Smooth muscle cell (in vitro differentiated cells): ENCODE measurements around the gene RPL32. TPM values are rescaled to one million over a fixed set of nuclear protein-coding genes. Genes with fewer than 3 reads are reported as not detected.

Experiments used
- DNase-seq: peaks from one replicate; lab custom pipeline; 2025; ENCODE audit not compliant: unreplicated experiment; lab: John Stamatoyannopoulos, UW
- H2AFZ ChIP-seq: fragments of 200-600 bp; sonication (generic); 2 replicates; pipeline ENCODE4 v1.6.0; 2016; ENCODE audit warnings: antibody characterized with exemption, low read depth, mild to moderate bottlenecking
- H3F3A ChIP-seq: fragments of 200-600 bp; sonication (generic); 2 replicates; pipeline ENCODE4 v1.6.0; 2017; ENCODE audit warnings: antibody characterized with exemption, low read depth
- H3K27ac ChIP-seq: fragments of 200-600 bp; sonication (generic); 2 replicates; pipeline ENCODE4 v1.5.1; 2016; ENCODE audit warnings: low read depth, mild to moderate bottlenecking
- H3K27me3 ChIP-seq: fragments of 200-600 bp; sonication (generic); 2 replicates; pipeline ENCODE4 v1.6.1; 2016; ENCODE audit warnings: low read depth, mild to moderate bottlenecking
- H3K36me3 ChIP-seq: fragments of 200-600 bp; sonication (generic); 2 replicates; pipeline ENCODE4 v1.5.1; 2016; ENCODE audit warnings: low read depth
- H3K4me1 ChIP-seq: fragments of 200-600 bp; sonication (generic); 2 replicates; pipeline ENCODE4 v1.5.1; 2016; ENCODE audit warnings: low read depth
- H3K4me2 ChIP-seq: fragments of 200-600 bp; sonication (generic); 2 replicates; pipeline ENCODE4 v1.6.0; 2016; ENCODE audit warnings: mild to moderate bottlenecking
- H3K4me3 ChIP-seq: fragments of 200-600 bp; sonication (generic); 2 replicates; pipeline ENCODE4 v1.5.1; 2016; ENCODE audit warnings: mild to moderate bottlenecking
- H3K79me2 ChIP-seq: fragments of 200-600 bp; sonication (generic); 2 replicates; pipeline ENCODE4 v1.6.0; 2016; ENCODE audit warnings: low read depth, mild to moderate bottlenecking
- H3K9ac ChIP-seq: fragments of 200-600 bp; sonication (generic); 2 replicates; pipeline ENCODE4 v1.6.0; 2016; ENCODE audit warnings: low read depth
- H3K9me3 ChIP-seq: fragments of 200-600 bp; sonication (generic); replicated peaks from 2 replicates; pipeline ENCODE4 v1.5.1; 2016; ENCODE audit warnings: low read depth
- H4K20me1 ChIP-seq: fragments of 200-600 bp; sonication (generic); 2 replicates; pipeline ENCODE4 v1.6.0; 2016; ENCODE audit warnings: low read depth
- WGBS: methylation state at CpG from one replicate; pipeline ENCODE4 v1.1.7; 2016; ENCODE audit warnings: low lambda C conversion rate; 5-methylcytosine and 5-hydroxymethylcytosine counted together
- polyA plus RNA-seq: library from polyadenylated mRNA; unstranded; fragments of >200 nt; fragmentation: Nextera tagmentation; extraction: Ambion mirVana; gene quantifications from 2 replicates; pipeline ENCODE4 v1.2.1, GENCODE V29; 2016
- total RNA-seq: library from RNA; depleted of rRNA; stranded (reverse); fragments of >200 nt; gene quantifications from 2 replicates; pipeline ENCODE4 v1.2.3, GENCODE V29; 2014
- TF ChIP-seq, protein P1 (sequence below): fragments of 200-600 bp; sonication (generic); IDR thresholded peaks from 2 replicates; pipeline ENCODE4 v1.5.1; 2017; ENCODE audit warnings: borderline replicate concordance, mild to moderate bottlenecking, antibody characterized with exemption; ENCODE audit not compliant: insufficient read depth, poor library complexity, severe bottlenecking

The RPL32 gene
- total and polyA plus RNA-seq, 2 experiments from 2014 or later, result 744 to 1,486 TPM

DNA sequence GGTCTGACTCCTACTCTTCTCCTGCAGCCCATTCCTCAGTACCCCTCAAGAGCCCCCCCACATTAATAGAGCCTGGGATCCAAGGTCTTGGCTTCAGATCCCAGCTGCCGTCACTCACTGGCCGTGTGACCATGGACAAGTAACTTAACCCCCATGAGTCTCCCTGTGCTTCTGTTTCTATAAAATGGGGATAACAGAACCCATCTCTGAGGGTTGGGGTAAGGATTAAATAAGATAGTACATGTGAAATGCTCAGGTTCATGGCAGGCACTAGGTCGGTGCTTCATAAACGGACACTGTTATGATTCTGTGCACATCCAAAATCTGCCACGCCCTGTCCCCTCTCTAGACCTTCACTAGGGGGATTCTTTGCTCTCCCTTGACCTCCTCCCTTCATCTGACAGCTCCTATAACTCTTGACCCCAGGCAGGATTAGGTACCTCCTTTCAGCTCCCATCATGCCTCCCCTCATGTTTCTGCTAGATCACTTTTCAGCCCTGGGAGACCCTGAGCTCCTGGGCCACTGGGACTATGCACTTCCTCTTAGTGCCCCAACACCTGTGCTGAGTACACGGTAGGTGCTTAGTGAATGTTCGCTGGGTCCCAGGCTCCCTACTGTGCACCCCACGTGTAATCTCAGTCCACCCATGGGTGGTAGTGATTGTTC lies 43.3 kb downstream of the RPL32 start:
- no peak overlapping the region for H3K27ac ChIP-seq
- H3K4me3 ChIP-seq, result no peak overlapping the region
- H4K20me1 ChIP-seq, result no peaks in the 10 kb centered on the region
- no peaks in the 10 kb centered on the region for H3K36me3 ChIP-seq
- no peaks in the 10 kb centered on the region for H3K27me3 ChIP-seq
- no peaks in the 10 kb centered on the region for H3K79me2 ChIP-seq
- TF ChIP-seq, protein P1, sequence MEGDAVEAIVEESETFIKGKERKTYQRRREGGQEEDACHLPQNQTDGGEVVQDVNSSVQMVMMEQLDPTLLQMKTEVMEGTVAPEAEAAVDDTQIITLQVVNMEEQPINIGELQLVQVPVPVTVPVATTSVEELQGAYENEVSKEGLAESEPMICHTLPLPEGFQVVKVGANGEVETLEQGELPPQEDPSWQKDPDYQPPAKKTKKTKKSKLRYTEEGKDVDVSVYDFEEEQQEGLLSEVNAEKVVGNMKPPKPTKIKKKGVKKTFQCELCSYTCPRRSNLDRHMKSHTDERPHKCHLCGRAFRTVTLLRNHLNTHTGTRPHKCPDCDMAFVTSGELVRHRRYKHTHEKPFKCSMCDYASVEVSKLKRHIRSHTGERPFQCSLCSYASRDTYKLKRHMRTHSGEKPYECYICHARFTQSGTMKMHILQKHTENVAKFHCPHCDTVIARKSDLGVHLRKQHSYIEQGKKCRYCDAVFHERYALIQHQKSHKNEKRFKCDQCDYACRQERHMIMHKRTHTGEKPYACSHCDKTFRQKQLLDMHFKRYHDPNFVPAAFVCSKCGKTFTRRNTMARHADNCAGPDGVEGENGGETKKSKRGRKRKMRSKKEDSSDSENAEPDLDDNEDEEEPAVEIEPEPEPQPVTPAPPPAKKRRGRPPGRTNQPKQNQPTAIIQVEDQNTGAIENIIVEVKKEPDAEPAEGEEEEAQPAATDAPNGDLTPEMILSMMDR, result no peak
- H3K4me1 ChIP-seq, result no peaks in the 10 kb centered on the region
- no peaks in the 10 kb centered on the region for H3F3A ChIP-seq
- no peak overlapping the region for H3K4me2 ChIP-seq
- H3K9me3 ChIP-seq, result no peaks in the 10 kb centered on the region
- no peak for DNase-seq
- H2AFZ ChIP-seq, result no peak overlapping the region
- H3K9ac ChIP-seq, result no peak overlapping the region
- WGBS, result 91% methylated on average over 8 of the region's 8 CpGs

DNA sequence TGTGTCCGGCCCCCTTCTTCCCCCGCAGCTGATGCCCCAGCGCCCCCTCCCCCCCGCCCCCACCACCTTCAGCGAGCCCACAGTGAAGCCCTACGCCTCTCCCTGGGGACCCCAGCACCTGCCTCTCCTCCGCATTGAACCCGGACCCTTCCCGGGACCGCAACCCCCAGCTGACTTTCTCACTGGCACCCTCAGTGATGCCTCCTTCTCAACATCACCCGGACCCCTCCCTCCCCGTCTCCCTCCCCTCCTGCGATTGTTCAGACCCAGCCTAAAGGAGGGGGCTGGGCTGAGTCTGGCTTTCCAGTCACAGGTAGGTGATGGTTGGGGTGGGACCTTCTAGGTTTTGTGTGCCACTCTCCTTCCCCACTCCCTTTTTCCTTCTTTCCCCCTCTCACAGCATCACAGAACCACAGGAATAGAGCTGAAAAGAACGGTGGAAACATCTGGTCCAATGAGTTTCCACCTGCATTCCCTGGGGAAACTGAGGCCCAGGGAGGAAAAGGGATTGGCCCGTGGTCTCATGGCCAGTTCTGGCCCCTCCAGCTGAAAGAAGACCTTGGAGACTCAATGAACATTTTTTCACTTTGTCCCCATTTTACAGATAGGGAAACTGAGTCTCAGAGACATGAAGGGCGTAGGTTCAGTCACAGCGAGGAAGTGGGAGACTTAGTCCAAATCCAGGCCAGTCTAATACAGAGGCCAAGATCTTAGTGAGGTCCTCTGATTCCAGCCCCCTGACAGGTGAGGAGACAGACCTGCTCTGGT lies 44.1 kb downstream of the RPL32 start:
- no peaks in the 10 kb centered on the region for H3F3A ChIP-seq
- no peaks in the 10 kb centered on the region for H3K79me2 ChIP-seq
- H3K27me3 ChIP-seq, result no peaks in the 10 kb centered on the region
- DNase-seq, result no peak
- H3K9me3 ChIP-seq, result no peaks in the 10 kb centered on the region
- peak overlapping the region; percentile 62 for H3K4me3 ChIP-seq
- H3K27ac ChIP-seq, result no peak overlapping the region
- no peaks in the 10 kb centered on the region for H3K4me1 ChIP-seq
- peak overlapping the region; percentile 97 for H3K4me2 ChIP-seq
- no peak overlapping the region for H3K9ac ChIP-seq
- 45% methylated on average over 11 of the region's 17 CpGs for WGBS
- H2AFZ ChIP-seq, result no peak overlapping the region
- H3K36me3 ChIP-seq, result no peaks in the 10 kb centered on the region
- TF ChIP-seq, protein P1, result no peak
- H4K20me1 ChIP-seq, result no peaks in the 10 kb centered on the region

DNA sequence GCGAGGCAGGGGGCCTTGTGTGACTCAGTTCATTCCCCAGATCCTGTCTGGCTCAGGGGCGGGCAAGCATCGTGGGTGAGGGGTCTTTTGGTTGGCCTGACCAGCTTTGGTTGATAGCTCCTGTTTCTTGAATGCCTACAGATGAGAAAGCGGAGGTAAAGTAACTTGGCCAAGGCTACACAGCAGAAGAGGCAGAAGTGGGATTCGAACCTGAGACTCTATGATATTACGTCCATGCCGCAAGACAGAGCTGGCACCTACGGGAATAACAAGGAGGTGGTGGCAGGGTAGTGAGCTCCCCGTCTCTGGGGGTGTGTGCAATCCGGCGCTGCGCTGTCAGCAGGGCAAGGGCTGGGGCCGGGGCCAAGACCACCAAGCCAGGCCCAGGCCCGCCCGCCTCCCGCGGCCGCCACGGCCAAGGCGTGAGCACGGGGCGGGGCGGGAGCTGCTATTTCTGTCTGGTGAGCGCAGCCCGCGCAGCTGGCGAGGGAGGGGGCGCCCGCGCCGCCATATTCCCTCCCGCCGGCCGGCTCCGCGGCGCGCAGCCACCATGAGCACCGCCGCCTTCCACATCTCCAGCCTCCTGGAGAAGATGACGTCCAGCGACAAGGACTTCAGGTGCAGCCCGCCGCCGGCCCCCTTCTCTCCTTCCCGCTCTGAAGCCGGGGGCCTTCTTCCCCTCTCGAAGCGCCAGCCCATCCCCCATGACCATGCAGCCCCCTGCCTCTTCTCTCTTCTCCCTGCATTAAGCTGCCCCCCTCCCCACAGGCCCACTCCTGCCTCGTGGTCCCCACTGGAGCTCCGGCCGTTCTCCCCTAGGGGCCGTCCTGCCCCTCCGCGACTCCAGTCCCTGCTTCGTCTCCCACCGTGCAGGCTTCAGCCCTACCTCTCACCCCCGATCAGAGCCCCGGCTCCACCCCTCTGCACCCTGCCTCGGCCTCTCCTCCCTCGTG lies 44.9 kb downstream of the RPL32 start, which contains the start of gene CAND2:
Gene CAND2 (plus strand): TSS at position 510 of the 953 bp plus-strand sequence. CDS start 41 bp downstream, at position 551.
- H3K27ac ChIP-seq, result no peak within 1 kb of the TSS
- peak within 1 kb of the TSS; percentile 97 for H3K4me2 ChIP-seq
- H3K4me1 ChIP-seq, result no peaks in the 10 kb centered on the region
- no peaks in the 10 kb centered on the region for H3K36me3 ChIP-seq
- TF ChIP-seq, protein P1, result no peak
- no peaks in the 10 kb centered on the region for H3K79me2 ChIP-seq
- H3K27me3 ChIP-seq, result no peaks in the 10 kb centered on the region
- H2AFZ ChIP-seq, result peak within 1 kb of the TSS; percentile 97
- H3F3A ChIP-seq, result no peaks in the 10 kb centered on the region
- no peak for DNase-seq
- 47% methylated on average over 10 of the region's 61 CpGs for WGBS
- H3K9me3 ChIP-seq, result no peaks in the 10 kb centered on the region
- H4K20me1 ChIP-seq, result no peaks in the 10 kb centered on the region
- no peak within 1 kb of the TSS for H3K9ac ChIP-seq
- H3K4me3 ChIP-seq, result peak within 1 kb of the TSS; percentile 62
